Measurements from ENCODE around the gene NAGPA.

The NAGPA gene

GRCh38 chr16:5025171-5025632 lies 8.5 kb downstream of the NAGPA start:
- DNase-seq: no peak

GRCh38 chr16:5024632-5025031 lies 9.1 kb downstream of the NAGPA start:
- no peak for DNase-seq

GRCh38 chr16:5022521-5022920 lies 11.2 kb downstream of the NAGPA start:
- DNase-seq: no peak

GRCh38 chr16:5020551-5020950 lies 13.2 kb downstream of the NAGPA start:
- no peak for DNase-seq

GRCh38 chr16:5019775-5020174 lies 14.0 kb downstream of the NAGPA start:
- no peak for DNase-seq

GRCh38 chr16:5018793-5019192 lies 14.9 kb downstream of the NAGPA start:
- DNase-seq: no peak

GRCh38 chr16:5017678-5017969 lies 16.1 kb downstream of the NAGPA start:
- DNase-seq: no peak

GRCh38 chr16:5016967-5017677 lies 16.6 kb downstream of the NAGPA start:
- no peak for DNase-seq

GRCh38 chr16:5015887-5016286 lies 17.8 kb downstream of the NAGPA start:
- no peak for DNase-seq

GRCh38 chr16:5015351-5015750 lies 18.4 kb downstream of the NAGPA start:
- DNase-seq: no peak

GRCh38 chr16:5012887-5013286 lies 20.8 kb downstream of the NAGPA start:
- no peak for DNase-seq

- DNase-seq: no peak
Measured at GRCh38 chr16:5011637-5012036, 22.1 kb downstream of the NAGPA start.

- no peak for DNase-seq
Measured at GRCh38 chr16:5010576-5011329, 23.0 kb downstream of the NAGPA start.

- DNase-seq: no peak
Measured at GRCh38 chr16:5008311-5008731, 25.4 kb downstream of the NAGPA start.

GRCh38 chr16:5007256-5007655 lies 26.5 kb downstream of the NAGPA start:
- no peak for DNase-seq

- no peak for DNase-seq
Measured at GRCh38 chr16:5006348-5007193, 27.2 kb downstream of the NAGPA start.

- no peak for DNase-seq
Measured at GRCh38 chr16:5005916-5006315, 27.8 kb downstream of the NAGPA start.

- DNase-seq: no peak
Measured at GRCh38 chr16:5004311-5004710, 29.4 kb downstream of the NAGPA start.

GRCh38 chr16:5003828-5004227 lies 29.9 kb downstream of the NAGPA start:
- no peak for DNase-seq

GRCh38 chr16:5003211-5003610 lies 30.5 kb downstream of the NAGPA start:
- DNase-seq: no peak

- no peak for DNase-seq
Measured at GRCh38 chr16:5002699-5003143, 31.0 kb downstream of the NAGPA start.

GRCh38 chr16:5001986-5002385 lies 31.7 kb downstream of the NAGPA start:
- DNase-seq: no peak

- DNase-seq: no peak
Measured at GRCh38 chr16:5001571-5001970, 32.2 kb downstream of the NAGPA start.

- no peak for DNase-seq
Measured at GRCh38 chr16:5000573-5001001, 33.1 kb downstream of the NAGPA start.
